ENCODE measurements around the gene SORL1.

SORL1 gene

DNA sequence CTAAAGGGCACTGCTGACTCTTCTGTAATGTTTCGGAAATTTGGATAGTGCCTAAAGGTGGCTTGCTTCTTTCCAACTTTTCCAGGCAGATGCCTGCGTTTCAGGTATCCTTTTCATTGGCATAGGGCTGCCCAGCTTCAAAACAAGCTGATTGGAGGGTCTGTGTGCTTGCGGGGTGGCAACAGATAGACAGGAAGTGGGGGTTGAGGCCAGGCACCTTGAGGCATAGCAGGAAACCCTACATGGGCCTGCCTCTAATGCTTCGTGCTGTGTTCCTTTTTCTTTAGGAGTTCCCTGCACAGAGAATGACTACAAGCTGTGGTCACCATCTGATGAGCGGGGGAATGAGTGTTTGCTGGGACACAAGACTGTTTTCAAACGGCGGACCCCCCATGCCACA, 92.8 kb downstream of the SORL1 start:
- no peak for TF ChIP-seq CTCF (IDR thresholded peaks at IDR 0.05)

DNA sequence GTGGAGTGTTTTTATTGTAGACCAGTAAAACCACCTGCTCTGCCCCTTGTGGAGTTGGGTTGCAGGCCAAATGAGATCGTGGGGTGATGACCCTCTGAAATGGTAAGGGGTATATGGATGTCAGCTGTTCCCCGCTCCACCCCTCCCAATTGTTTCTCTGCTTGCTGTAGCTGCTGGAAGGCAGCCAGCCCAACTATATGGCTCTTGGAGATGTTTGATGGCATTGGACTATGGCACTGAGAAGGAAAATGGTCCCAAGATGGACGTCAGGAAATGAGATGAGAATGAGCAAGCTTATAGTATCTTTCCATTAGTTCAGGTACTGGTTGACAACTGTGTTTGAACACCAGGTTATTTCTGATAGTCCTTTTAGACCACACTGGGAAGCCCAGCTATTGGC, 95.5 kb downstream of the SORL1 start:
- TF ChIP-seq CTCF (IDR thresholded peaks at IDR 0.05) = no peak

DNA sequence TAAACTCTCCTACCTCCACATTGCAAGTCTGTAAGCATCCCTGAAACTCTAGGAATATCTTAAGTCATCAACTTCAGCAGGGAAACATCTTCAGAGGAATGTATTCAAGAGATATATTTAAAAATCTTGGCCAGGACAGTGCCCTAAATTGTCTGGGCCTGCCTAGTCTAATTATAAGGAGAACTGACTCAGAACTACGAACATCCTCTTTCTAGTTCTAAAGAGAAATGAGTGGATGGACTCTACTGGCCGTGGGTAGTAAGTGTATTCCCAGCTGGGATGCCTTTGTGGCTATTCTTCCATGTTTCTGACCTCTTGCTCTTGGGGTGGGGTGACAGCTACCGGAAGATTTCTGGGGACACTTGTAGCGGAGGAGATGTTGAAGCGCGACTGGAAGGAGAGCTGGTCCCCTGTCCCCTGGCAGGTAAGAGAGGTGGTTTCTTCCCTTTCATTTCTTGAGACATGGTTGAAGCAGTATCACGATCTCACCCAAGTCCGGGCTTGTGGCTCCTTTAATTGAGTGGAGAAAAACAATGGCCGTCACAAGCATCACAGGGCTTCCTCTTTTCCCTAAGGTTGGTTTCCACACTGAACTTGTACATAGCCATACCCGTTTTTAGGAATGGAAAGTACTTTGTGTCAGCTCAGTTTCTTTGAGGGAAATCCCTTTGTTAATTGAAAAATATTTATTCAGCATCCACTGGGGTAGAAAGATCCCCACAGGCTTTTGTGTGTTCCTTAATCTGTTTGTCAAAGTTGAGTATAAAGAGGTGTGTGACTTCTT, 98.3 kb downstream of the SORL1 start:
- TF ChIP-seq CTCF (IDR thresholded peaks at IDR 0.05) = no peak

DNA sequence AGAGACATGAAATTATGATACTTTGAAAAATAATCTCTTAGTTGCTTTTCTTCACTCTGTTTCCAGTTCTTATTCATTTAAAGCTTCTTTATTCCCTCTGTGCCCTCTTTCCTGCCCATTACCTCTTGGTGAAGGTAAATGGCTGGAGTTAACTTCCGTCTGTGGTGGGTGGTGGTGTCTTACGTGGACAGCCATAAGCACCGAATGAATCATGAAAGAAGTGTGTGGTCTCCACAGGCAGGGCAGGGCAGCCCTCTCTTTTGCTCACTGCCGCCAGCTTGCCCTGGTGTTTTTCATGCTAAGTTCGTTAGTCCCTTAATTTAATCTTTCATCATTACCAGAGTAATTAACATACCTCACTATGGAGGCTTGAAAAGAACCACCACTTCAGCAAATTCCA, 99.3 kb downstream of the SORL1 start:
- TF ChIP-seq CTCF (IDR thresholded peaks at IDR 0.05) = no peak

- no peak for TF ChIP-seq CTCF (IDR thresholded peaks at IDR 0.05)
These were observed 100.0 kb downstream of the SORL1 start for GRCh38 chr11:121552154-121552553.

- TF ChIP-seq CTCF (IDR thresholded peaks at IDR 0.05) = no peak
These were observed 100.5 kb downstream of the SORL1 start for GRCh38 chr11:121552644-121553043.

GRCh38 chr11:121553389-121553788, 101.3 kb downstream of the SORL1 start:
- TF ChIP-seq CTCF (IDR thresholded peaks at IDR 0.05) = no peak

DNA sequence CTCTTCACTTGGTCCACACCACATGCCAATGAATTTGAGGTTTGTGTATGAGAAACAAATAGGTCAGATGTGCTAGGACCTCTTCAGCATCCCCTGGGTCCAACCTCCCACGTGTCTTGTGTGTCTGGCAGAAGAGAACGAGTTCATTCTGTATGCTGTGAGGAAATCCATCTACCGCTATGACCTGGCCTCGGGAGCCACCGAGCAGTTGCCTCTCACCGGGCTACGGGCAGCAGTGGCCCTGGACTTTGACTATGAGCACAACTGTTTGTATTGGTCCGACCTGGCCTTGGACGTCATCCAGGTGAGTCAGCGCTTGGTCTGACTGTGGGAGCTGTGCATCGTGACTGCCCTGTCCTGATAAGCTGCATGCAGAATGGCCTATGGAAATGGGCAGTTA, 101.7 kb downstream of the SORL1 start:
- TF ChIP-seq CTCF (IDR thresholded peaks at IDR 0.05) = no peak
